OCI-LY3 (cell line): ENCODE data around the gene GADD45G.

Experiments
- CTCF ChIP-seq: fragments of 200-600, 300-600 bp; sonication (generic); IDR thresholded peaks from 2 replicates; pipeline ENCODE4 v1.5.1; 2014; ENCODE audit warnings: antibody characterized with exemption, low read length, low read depth
- EZH2phosphoT487 ChIP-seq: fragments of 200-600 bp; shearing (Covaris generic); IDR thresholded peaks from 2 replicates; pipeline ENCODE4 v1.6.1; 2018; ENCODE audit warnings: antibody characterized with exemption, mixed run types, low read depth

- TF ChIP-seq CTCF (no peak), EZH2phosphoT487 (no peak)
Observed at GRCh38 chr9:89594811-89595550, 9.8 kb upstream of the GADD45G start.
